HL-60 (cell line): ENCODE data around the gene EIF3CL. TPM values are rescaled to one million over a fixed set of nuclear protein-coding genes. Genes with fewer than 3 reads are reported as not detected.

ENCODE experiments used
- microRNA-seq: library from miRNA; unstranded; fragments of <30 nt; microRNA quantifications from one replicate; pipeline ENCODE4, GENCODE V29; 2018

The EIF3CL gene

Small RNAs within 50 kb of the gene (microRNA-seq; reads per million reads assigned to microRNA genes)
- gene MIR6862-1: not detected
